Measurements from ENCODE around the gene APOL5. TPM values are rescaled to one million over a fixed set of nuclear protein-coding genes. Genes with fewer than 3 reads are reported as not detected.
A peak's percentile ranks its signal among the peaks of the same experiment; 100 is the strongest.
"Not testable (repeated sequence)": the region's sequence is repeated elsewhere in the genome, so short reads cannot be mapped to it uniquely, and the experiment has no call there.

Gene APOL5
- total and polyA plus RNA-seq, 4 donors, result not detected

DNA sequence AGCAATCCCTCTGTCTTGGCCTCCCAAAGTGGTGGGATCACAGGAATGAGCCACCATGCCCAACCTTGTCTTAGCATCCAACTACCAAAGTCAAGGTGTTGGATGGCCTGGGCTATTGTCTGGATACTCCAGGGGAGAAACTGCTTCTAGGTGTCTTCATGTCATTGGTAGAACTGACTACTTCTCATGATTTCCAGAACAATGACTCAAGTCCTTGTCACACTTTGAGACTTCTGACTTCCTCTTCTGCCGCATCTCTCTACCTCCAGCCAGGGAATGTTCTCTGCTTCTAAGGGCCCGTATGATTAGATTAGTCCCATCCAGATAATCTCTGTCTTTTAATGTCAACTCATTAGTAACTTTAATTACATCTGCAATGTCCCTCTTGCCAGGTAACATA lies 38.8 kb upstream of the APOL5 start:
- Histone ChIP-seq H3K36me3 (ENCODE audit: control insufficient read depth in 4 of 4, insufficient read depth in 4 of 4, low read length in 4 of 4) (no peaks in the 10 kb centered on the region), H3K4me1 (ENCODE audit: control insufficient read depth in 5 of 5, insufficient read depth in 5 of 5, low read length in 5 of 5) (peaks cover 0 to 7% (median 0%) of the 10 kb centered on the region in 5 donors), H3K27ac (ENCODE audit: low read depth in 1 of 2, low read length in 1 of 2) (no peak overlapping the region), H3K4me3 (no peak overlapping the region), H3K9ac (ENCODE audit: insufficient read depth in 1 of 2, low read length in 2 of 2) (peak overlapping the region in 1 of 2 donors; percentile 47), H3K9me3 (ENCODE audit: control insufficient read depth in 4 of 4, insufficient read depth in 3 of 4, low read length in 3 of 4) (peaks cover 0 to 4% (median 2%) of the 10 kb centered on the region in 4 donors), H3K27me3 (ENCODE audit: control insufficient read depth in 3 of 3, insufficient read depth in 3 of 3, low read length in 2 of 3) (no peaks in the 10 kb centered on the region)
- WGBS, 2 donors, result 82 to 90% methylated on average over 2 of the region's 2 CpGs
- DNase-seq (no peak), ATAC-seq (ENCODE audit: insufficient read depth, low FRiP score) (no peak)
- TF ChIP-seq, protein P1, sequence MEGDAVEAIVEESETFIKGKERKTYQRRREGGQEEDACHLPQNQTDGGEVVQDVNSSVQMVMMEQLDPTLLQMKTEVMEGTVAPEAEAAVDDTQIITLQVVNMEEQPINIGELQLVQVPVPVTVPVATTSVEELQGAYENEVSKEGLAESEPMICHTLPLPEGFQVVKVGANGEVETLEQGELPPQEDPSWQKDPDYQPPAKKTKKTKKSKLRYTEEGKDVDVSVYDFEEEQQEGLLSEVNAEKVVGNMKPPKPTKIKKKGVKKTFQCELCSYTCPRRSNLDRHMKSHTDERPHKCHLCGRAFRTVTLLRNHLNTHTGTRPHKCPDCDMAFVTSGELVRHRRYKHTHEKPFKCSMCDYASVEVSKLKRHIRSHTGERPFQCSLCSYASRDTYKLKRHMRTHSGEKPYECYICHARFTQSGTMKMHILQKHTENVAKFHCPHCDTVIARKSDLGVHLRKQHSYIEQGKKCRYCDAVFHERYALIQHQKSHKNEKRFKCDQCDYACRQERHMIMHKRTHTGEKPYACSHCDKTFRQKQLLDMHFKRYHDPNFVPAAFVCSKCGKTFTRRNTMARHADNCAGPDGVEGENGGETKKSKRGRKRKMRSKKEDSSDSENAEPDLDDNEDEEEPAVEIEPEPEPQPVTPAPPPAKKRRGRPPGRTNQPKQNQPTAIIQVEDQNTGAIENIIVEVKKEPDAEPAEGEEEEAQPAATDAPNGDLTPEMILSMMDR (IDR thresholded peaks at IDR 0.05; ENCODE audit: control extremely low read depth, extremely low read depth), result no peak

DNA sequence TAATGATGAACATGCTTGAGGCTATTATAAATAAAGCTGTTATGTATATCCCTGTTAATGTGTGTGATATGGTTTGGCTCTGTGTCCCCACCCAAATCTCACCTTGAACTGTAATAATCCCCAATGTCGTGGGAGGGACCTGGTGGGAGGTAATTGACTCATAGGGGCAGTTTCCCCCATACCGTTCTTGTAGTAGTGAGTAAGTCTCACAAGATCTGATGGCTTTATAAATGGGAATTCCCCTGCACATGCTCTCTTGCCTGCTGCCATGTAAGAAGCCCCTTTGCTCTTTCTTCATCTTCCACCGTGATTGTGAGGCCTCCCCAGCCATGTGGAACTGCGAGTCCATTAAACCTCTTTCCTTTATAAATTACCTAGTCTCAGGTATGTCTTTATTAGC lies 38.2 kb upstream of the APOL5 start:
- not testable (repeated sequence) for H3K36me3 ChIP-seq (ENCODE audit: control insufficient read depth in 4 of 4, insufficient read depth in 4 of 4, low read length in 4 of 4)

DNA sequence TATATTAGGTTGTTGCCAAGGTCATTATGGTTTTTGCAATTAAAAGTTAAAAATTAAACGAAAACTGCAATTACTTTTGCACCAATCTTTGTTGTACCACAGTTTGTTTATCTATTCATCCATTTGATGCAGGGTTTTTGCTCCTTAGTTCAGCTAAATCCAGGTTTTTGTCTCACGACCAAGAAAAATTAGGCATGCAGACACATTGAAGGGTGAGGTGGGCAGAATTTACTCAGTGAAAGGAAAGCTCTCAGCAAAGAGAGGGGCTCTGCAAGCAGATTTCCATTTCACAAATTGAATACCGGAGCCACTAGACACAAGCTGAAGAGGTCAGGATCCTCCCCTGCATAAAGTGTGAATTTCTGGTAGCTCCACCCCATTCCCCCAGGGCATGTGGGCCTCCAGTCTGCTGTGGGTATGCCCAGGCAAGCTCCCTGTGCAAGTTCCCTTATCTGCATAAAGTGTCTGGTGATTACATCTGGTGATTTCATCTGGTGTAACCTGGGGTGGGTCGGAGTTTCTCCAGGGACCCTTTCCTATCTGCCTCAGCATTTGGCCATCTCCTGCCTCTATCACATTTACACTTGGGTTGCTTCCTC lies 36.1 kb upstream of the APOL5 start:
- Histone ChIP-seq H3K27me3 (ENCODE audit: control insufficient read depth in 3 of 3, insufficient read depth in 3 of 3, low read length in 2 of 3) (no peaks in the 10 kb centered on the region), H3K36me3 (ENCODE audit: control insufficient read depth in 4 of 4, insufficient read depth in 4 of 4, low read length in 4 of 4) (no peaks in the 10 kb centered on the region), H3K9me3 (ENCODE audit: control insufficient read depth in 4 of 4, insufficient read depth in 3 of 4, low read length in 3 of 4) (peaks cover 0 to 4% (median 1%) of the 10 kb centered on the region in 4 donors), H3K27ac (ENCODE audit: low read depth in 1 of 2, low read length in 1 of 2) (no peak overlapping the region), H3K4me3 (no peak overlapping the region), H3K4me1 (ENCODE audit: control insufficient read depth in 5 of 5, insufficient read depth in 5 of 5, low read length in 5 of 5) (peaks cover 0 to 9% (median 0%) of the 10 kb centered on the region in 5 donors), H3K9ac (ENCODE audit: insufficient read depth in 1 of 2, low read length in 2 of 2) (no peak overlapping the region)
- ATAC-seq (ENCODE audit: insufficient read depth, low FRiP score), result no peak
- DNase-seq, result no peak
- TF ChIP-seq, protein P1 (IDR thresholded peaks at IDR 0.05; ENCODE audit: control extremely low read depth, extremely low read depth), result no peak
- 82 to 96% methylated on average over 4 of the region's 4 CpGs for WGBS, 2 donors

More for the DNA sequence above, 38.2 kb upstream of the APOL5 start:
- H3K9me3 ChIP-seq (ENCODE audit: control insufficient read depth in 4 of 4, insufficient read depth in 3 of 4, low read length in 3 of 4); H3K9ac ChIP-seq (ENCODE audit: insufficient read depth in 1 of 2, low read length in 2 of 2); H3K4me3 ChIP-seq; H3K27ac ChIP-seq (ENCODE audit: low read depth in 1 of 2, low read length in 1 of 2); H3K4me1 ChIP-seq (ENCODE audit: control insufficient read depth in 5 of 5, insufficient read depth in 5 of 5, low read length in 5 of 5); DNase-seq; H3K27me3 ChIP-seq (ENCODE audit: control insufficient read depth in 3 of 3, insufficient read depth in 3 of 3, low read length in 2 of 3); ATAC-seq (ENCODE audit: insufficient read depth, low FRiP score): not testable (repeated sequence)
- 63 to 77% methylated on average over 4 of the region's 4 CpGs for WGBS, 2 donors

DNA sequence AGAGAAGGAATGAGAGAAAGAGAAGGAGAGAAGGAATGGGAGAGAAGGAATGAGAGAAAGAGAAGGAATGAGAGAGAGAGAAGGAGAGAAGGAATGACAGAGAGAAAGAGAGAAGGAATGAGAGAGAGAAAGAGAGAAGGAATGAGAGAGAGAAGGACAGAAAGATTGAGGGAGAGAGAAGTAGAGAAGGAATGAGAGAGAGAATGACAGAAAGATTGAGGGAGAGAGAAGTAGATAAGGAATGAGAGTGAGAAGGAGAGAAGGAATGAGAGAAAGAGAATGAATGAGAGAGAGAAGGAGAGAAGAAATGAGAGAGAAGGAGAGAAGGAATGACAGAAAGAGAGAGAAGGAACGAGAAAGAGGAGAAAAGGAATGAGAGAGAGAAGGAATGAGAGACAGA lies 34.1 kb upstream of the APOL5 start:
- no peak overlapping the region for H3K27ac ChIP-seq (ENCODE audit: low read depth in 1 of 2, low read length in 1 of 2)
- peaks cover 0 to 4% (median 2%) of the 10 kb centered on the region in 4 donors for H3K9me3 ChIP-seq (ENCODE audit: control insufficient read depth in 4 of 4, insufficient read depth in 3 of 4, low read length in 3 of 4)
- TF ChIP-seq, protein P1 (IDR thresholded peaks at IDR 0.05; ENCODE audit: control extremely low read depth, extremely low read depth), result no peak
- WGBS, 2 donors, result 81 to 88% methylated on average over 1 of the region's 1 CpG
- ATAC-seq (ENCODE audit: insufficient read depth, low FRiP score) (no peak), DNase-seq (no peak)
- H3K36me3 ChIP-seq (ENCODE audit: control insufficient read depth in 4 of 4, insufficient read depth in 4 of 4, low read length in 4 of 4), result no peaks in the 10 kb centered on the region
- H3K4me1 ChIP-seq (ENCODE audit: control insufficient read depth in 5 of 5, insufficient read depth in 5 of 5, low read length in 5 of 5), result peaks cover 0 to 2% (median 0%) of the 10 kb centered on the region in 5 donors
- H3K27me3 ChIP-seq (ENCODE audit: control insufficient read depth in 3 of 3, insufficient read depth in 3 of 3, low read length in 2 of 3), result no peaks in the 10 kb centered on the region
- H3K4me3 ChIP-seq, result no peak overlapping the region
- H3K9ac ChIP-seq (ENCODE audit: insufficient read depth in 1 of 2, low read length in 2 of 2), result no peak overlapping the region
